Fibroblast of villous mesenchyme (primary cell): ENCODE results near the gene DKK3. TPM values are rescaled to one million over a fixed set of nuclear protein-coding genes. Genes with fewer than 3 reads are reported as not detected.

ENCODE experiments used
- DNase-seq: peaks from one replicate; pipeline ENCODE4 v3.0.0-alpha.2; 2010; ENCODE audit warnings: low read depth
- H3K4me3 ChIP-seq: 2 replicates; pipeline ENCODE4 v1.5.1; 2011; ENCODE audit warnings: low read depth, mild to moderate bottlenecking, low read length
- total RNA-seq: library from RNA; depleted of rRNA; stranded (reverse); fragments of >200 nt; gene quantifications from 2 replicates; pipeline ENCODE4 v1.2.3, GENCODE V29; 2012
- TF ChIP-seq, protein P1 (sequence below): IDR thresholded peaks from 2 replicates; pipeline ENCODE4 v1.5.1; 2012; ENCODE audit warnings: low read depth, mild to moderate bottlenecking, low read length; ENCODE audit not compliant: insufficient read depth

Gene DKK3
- total RNA-seq, 1 donor: 338 TPM

DNA sequence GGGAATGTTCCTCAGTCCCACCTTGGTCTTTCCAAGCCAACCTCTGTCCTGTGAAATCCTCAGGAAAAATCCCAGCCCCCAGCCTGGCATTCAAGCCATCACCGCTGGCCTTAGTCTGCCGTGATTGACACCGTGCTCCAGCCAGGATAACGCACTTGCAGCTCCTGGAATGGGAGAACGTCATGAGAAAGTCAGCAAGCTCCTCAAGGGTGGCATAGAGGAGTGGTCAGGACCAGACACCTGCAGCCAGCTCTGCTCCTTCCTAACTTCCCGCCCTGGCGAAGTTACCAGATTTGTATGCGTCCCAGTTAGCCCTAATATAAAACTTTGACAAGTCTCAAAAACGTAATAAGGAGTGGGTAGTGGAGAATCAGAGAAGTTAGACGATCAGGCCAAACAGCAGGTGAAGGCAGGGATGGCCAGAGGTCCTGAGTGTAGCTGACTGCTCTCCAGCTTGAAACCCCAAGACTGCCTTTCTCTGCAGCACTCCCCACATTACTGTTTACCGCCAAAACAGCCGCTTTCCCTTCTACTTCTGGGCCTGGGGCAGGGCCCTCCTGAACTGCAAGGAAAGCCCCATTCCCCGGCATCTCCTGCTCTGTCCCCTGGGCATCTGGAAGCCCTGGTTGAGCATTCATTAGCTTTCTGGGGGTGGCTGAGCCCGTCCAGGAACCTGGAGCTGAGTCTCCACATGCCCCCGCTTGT, 1.3 kb upstream of the DKK3 start:
- DNase-seq: no peak
- TF ChIP-seq, protein P1, sequence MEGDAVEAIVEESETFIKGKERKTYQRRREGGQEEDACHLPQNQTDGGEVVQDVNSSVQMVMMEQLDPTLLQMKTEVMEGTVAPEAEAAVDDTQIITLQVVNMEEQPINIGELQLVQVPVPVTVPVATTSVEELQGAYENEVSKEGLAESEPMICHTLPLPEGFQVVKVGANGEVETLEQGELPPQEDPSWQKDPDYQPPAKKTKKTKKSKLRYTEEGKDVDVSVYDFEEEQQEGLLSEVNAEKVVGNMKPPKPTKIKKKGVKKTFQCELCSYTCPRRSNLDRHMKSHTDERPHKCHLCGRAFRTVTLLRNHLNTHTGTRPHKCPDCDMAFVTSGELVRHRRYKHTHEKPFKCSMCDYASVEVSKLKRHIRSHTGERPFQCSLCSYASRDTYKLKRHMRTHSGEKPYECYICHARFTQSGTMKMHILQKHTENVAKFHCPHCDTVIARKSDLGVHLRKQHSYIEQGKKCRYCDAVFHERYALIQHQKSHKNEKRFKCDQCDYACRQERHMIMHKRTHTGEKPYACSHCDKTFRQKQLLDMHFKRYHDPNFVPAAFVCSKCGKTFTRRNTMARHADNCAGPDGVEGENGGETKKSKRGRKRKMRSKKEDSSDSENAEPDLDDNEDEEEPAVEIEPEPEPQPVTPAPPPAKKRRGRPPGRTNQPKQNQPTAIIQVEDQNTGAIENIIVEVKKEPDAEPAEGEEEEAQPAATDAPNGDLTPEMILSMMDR: no peak
- peak overlapping the region; percentile 47 for H3K4me3 ChIP-seq

DNA sequence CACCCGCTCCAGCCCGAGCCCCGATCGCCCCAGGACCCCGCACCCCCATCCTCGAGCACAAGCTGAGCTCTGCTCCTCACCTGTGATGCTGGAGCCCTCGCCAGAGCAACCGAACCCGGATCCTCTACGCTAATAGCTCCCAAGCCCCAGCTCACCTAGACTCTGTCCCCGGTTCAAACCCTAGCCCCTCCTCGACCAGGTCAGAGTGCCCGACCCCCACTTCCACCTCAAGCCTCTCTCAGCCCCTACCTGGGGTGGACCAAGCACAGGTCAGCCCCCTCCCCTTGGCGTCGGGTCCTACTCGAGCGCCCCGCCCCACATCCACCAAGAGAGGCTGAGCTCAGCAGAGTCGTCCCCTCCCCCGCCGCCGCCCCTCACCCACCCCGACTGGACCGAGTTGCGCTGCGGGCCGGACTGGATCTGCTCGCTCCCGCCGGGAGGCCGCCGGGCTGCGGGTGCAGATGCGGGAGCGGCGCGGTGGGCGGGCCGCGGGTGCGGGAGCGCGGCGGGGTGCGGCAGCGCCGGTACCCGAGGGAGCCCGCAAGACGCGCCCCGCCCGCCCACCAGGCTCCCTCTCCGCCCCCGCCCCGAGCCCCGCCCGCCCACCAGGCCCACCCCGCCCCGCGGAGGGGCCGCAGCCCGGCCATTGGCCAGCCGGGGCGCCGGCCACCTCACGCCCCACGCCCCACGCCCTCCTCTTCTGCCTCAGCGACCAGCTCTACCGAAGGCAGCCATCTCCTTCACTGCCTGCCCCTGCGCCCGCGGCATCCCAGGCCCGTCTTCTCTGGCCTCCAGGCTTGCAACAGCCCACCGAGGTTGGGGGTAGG, 577 bp upstream of the DKK3 start:
- TF ChIP-seq, protein P1: no peak
- peak; percentile 63 for DNase-seq
- peak overlapping the region; percentile 88 for H3K4me3 ChIP-seq

DNA sequence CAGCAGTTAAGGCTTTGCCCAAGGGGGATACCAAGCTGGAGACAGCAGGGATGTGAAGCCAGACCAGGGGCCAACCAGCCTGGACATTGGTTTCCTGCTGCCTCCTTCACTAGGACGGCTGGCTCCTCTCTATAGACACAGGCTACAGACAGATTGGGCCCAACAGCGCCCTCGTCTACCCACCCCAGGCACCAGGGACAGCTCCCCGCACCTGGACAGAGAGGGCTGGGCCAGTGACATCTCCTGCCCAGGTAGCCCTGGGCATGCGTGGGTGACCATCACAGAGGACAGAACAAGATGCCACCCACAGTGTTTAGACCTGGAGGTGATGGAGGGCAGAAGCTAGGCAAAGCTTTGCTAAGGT, 1.2 kb downstream of the DKK3 start:
- peak overlapping the region; percentile 88 for H3K4me3 ChIP-seq
- no peak for DNase-seq
- TF ChIP-seq, protein P1: no peak

DNA sequence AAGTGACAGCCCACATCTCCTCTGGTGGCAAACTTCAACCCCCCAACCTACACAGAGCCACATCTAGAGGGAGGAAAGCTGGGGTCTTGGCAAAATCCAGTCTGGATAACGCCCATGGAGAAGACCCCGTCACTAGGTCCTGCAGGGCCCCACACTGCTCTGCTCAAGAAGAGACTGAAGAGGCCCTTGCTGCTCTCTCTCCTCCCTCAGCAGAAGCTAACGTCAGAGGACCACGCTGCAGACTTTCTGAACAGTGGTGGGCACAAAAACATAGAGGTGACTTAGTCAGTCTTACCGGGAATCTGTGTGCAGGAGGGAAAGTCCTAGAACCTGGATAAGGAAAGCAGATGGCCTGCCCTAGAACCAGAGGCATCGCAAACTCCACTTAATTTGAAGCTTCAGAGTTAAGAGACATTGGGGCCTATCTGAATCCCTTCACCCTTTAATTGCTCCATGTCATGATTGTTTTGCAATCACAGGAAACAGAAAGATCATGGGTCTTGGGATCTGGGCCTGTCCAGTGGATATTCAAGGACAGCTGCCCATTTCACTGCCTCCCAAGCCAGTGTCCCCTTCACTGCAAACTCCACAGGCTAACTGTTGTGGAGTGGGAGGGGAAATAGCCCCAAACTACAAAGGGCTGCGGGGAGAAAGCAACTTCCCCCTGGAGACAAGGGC, 1.7 kb downstream of the DKK3 start:
- peak overlapping the region; percentile 88 for H3K4me3 ChIP-seq
- TF ChIP-seq, protein P1: no peak
- peak; percentile 48 for DNase-seq

DNA sequence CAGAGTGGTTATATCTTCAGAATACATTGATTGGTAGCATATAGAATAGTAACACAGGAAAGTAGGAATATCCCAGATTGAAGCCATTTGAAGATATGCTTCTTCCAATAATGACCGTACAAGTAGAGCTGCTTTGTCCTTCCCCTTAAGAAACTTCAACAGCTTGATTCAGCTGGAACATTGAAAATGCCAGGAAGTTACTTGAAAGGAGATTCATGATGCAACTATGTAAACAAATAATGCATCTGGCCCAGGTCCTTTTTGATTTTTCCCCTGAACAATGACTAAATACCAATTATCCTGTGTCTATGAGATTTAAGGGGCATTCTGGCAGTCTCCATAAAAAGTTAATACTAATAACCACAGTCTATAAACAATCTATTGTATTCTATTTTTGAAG, 3.0 kb downstream of the DKK3 start:
- H3K4me3 ChIP-seq: no peak overlapping the region
- peak; percentile 85 for DNase-seq
- TF ChIP-seq, protein P1: no peak

DNA sequence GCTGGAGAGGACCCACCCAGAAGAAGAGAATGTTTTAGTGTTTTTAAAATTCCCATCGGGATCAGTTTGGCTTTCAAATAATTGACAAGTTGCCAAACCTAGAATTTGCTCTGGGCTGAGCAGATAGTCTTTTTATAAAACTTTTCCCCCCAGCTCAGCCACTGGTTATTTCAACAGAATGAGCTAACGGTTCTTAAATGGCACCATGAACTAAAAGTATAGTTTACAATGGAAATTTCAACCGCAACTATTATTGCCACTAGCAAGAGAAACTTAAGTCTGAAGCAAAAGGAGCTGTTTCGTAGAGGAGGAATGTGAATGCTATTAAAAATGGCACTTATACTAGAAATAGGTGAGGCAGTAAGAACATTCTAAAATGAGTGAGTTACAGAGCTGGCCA, 3.4 kb downstream of the DKK3 start:
- TF ChIP-seq, protein P1: no peak
- H3K4me3 ChIP-seq: no peak overlapping the region
- DNase-seq: no peak
